Stimulated activated CD4-positive, alpha-beta T cell treated with anti-CD3 and anti-CD28 coated beads, Interleukin-4, amount 100 ng/mL, for 48 hours (primary cell): ENCODE data around the gene HUNK.
"Not testable (repeated sequence)": the region's sequence is repeated elsewhere in the genome, so short reads cannot be mapped to it uniquely, and the experiment has no call there.

Experiments
- DNase-seq, 2 donors: peaks; one replicate each; pipeline ENCODE4 v3.0.0-alpha.2; 2020; ENCODE audit warnings: low read depth in 2 of 2

HUNK gene

DNA sequence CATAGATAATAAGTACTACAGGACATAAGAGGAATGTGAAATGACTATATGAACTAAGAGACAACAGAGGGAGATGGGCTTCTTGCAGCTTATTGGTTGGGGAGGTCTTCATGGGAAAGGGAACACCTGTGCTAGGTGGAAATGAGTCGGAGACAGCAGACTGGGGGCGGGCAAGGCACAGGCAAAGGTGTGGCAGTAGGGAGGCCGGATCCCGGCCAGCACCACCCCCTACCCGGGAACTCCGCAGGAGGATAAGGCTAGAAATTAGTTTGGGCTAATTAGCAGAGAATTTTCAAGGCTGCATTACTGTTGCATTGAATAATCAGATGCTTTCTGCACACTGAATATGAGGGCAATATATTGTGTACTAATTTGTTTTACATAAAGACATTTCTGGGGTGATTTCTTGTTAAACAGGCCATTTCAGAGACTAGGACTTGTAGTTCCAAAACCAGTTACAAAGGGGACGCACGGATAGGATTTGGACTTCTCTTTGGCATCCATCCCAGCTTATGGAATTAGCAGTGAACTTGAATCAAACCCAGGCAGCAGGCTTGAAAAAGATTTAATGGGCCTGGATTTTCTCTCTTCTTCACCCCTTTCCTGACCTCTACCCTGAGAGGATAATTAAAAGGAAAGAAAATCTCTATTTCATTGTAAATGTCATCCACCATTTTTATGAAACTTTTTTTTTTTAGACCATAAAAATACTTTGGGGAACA lies 2.2 kb upstream of the HUNK start:
- DNase-seq, result no peak

GRCh38 chr21:31871371-31871770 lies 1.4 kb upstream of the HUNK start:
- not testable (repeated sequence) for DNase-seq

DNA sequence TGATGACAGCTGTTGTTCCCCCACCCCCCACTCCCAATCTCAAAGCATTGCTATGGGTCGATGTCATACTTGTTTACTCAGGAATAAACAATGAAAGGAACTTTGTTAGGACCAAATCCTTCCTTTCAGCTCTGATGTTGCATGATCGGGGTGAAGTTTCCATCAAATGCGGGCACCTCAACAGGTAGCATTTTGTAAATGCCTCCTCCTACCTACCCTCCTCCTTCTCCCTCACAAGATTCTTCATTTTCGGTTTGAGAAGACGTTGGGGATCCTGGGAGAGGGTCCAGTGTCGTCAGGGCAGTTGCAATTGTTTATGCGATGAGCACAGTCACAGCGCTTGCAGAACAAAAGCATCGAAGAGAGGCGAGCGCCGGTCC lies 758 bp upstream of the HUNK start:
- no peak for DNase-seq

- DNase-seq, result no peak
Measured at GRCh38 chr21:31873275-31873695, 465 bp downstream of the HUNK start.

- DNase-seq, result peak; percentile 50 to 66
Measured at GRCh38 chr21:31873696-31874599, 1.1 kb downstream of the HUNK start.

GRCh38 chr21:31874812-31875212 lies 2.0 kb downstream of the HUNK start:
- DNase-seq, result no peak

- DNase-seq, result no peak
Measured at GRCh38 chr21:31875496-31876015, 2.7 kb downstream of the HUNK start.

DNA sequence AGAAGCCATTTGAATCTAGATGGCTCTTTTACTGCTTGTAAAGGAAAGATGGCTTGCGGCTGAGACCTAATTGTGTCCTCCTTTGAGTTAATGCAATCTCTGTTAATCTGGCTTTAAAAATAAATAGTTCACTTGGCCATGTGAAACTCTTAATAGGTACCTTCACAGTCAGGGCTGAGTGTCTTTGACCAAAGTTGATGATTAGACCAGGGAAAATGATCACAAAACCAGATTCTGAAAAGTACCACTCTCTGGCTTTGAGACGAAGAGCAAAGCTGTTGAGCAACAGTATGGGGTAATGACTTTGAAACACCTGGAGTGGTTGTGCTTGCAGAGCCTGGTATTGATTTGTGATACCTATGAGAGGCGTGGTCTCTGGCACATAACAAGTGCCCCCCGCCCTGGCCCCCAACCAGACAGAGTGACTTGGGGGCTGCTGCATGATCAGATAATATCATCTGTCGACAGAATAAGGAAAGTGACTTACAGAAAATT lies 4.7 kb downstream of the HUNK start:
- no peak for DNase-seq

- DNase-seq, result no peak
Measured at GRCh38 chr21:31878831-31879230, 6.0 kb downstream of the HUNK start.

GRCh38 chr21:31879241-31879650 lies 6.4 kb downstream of the HUNK start:
- DNase-seq, result no peak

DNA sequence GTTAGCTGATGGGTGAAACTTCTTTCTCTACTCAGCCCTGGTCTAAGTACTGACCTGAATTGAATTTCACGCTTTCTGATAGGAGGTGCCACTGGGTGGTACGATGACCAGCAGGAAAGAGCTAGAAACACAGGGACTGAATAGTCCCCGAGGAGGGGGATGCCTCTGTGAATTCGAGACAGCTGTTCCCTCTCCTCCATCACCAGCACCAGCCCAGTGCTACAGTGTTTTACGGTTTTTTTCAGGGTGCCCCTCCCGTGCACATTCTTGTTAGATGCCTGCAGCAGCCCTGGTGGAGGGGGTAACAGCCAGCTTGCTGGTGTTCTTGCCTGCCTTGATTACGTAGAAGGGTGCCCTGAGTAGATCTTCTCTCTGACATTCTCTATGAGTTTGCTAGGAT lies 7.1 kb downstream of the HUNK start:
- no peak for DNase-seq

GRCh38 chr21:31880816-31881215 lies 8.0 kb downstream of the HUNK start:
- no peak for DNase-seq

DNA sequence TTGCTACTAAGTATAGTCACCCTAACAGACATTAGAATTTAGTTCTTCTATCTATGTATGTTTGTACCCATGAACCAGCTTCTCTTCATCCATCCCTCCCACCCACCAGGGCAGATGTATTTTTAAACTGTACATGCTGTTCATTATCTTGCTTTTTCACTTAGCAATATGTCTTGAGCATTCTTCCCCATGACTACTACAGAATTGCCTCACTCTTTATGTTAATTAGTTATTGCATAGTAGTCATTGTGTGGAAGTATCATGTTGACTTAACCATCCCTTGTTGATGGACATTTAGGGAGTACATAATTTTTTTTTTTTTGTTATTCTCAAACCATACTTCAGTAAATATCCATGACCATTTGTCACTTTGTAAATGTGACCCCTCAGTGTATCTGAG lies 9.9 kb downstream of the HUNK start:
- DNase-seq, result no peak

GRCh38 chr21:31885146-31885545 lies 12.3 kb downstream of the HUNK start:
- DNase-seq, result no peak

DNA sequence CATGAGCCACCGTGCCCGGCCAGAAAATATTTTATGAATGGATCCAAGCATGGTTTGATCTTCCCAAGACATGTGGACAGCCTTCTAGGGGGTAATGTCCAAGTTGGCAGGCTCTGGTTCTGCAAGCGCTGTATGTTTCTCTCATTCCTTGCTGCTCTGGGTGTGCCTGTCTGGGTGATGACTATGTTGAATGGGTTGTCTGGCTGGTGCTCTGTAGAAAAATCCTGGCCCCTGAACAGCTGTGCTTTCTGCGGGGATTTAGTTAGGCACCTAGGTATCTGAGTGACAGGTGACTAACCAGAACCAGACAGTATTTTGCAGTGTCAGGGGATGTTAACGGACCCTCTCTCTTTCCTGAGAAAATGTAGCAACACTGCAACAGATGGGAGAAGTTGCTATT lies 14.1 kb downstream of the HUNK start:
- DNase-seq, result no peak

- no peak for DNase-seq
Measured at GRCh38 chr21:31887391-31887841, 14.6 kb downstream of the HUNK start.

DNA sequence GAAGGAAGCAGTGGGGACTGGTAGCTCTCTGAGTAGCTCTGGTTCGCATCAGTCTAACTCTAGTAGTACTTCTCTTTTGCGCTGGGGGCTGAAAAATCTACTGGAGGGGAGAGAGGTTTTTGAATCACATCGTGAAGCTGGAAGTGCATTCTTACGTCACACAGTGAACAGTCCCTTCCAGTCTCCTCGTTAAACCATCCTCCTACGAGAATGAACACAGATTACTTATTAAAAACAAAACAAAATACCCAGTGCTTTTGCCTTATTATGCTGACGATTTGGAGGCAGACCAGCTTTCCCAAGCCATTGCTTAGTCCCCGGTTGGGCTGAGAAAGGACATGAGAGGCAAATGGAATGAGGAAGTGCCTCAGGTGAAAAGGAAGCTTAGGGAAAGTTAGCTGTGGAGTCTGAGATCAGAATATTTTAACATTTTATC lies 16.1 kb downstream of the HUNK start:
- DNase-seq, result no peak

DNA sequence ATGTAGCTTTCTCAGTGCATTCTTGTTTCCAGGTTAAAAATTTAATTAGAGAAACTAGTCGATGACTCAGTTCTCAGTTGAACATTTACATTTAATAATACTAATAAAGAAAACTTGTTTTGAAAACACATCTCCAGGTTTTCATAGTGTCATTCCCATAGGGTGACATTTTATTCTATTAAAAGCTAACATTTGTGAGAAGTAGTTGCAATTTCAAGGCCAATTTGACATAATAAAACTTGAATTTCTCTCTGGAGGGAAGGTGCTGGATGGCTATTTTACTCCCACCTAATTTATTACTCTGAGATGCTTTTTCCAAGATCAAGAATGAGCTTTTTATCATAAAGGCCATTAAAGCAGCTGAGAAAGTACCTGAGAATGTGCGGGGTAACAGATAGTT lies 16.6 kb downstream of the HUNK start:
- DNase-seq, result no peak

- no peak for DNase-seq
Measured at GRCh38 chr21:31892686-31893085, 19.9 kb downstream of the HUNK start.

DNA sequence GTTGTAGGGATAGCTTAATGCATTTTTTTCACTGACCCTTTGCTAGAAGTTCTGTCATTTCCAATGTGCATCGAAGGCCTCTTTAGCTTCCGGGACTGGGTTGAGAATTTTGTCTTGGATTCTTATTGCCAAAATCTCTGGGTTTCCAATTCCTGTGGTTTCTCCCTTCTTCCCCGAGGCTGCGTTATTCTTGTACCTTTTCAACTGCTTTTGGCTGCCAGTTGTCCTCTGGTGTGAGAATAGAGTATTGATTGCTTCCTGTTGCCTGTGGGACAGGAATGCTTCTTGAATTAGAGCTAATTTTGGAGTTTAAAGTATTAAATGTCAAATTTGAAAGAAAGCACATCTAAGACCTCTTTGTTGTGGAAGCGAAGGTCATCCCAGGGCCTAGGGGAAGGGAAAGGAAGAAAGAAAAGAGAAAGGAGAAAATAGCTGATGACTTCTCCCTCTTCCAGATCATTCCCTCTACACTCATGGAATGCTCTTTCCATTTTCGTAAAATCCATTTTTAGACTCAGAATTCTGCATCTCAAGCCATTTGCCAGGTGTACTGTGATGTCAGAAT lies 21.1 kb downstream of the HUNK start:
- no peak for DNase-seq

- DNase-seq, result no peak
Measured at GRCh38 chr21:31894457-31894856, 21.6 kb downstream of the HUNK start.
